Stimulated activated CD4-positive, alpha-beta T cell treated with anti-CD3 and anti-CD28 coated beads, Interleukin-1b, Interleukin-23, amount 100 ng/mL, for 1 hour (primary cell): ENCODE data around the gene TPRX1.
"Not testable (repeated sequence)": the region's sequence is repeated elsewhere in the genome, so short reads cannot be mapped to it uniquely, and the experiment has no call there.

Experiments
- DNase-seq, 2 donors: peaks; one replicate each; pipeline ENCODE4 v3.0.0-alpha.2; 2020; ENCODE audit warnings: low read depth in 2 of 2

Gene TPRX1

GRCh38 chr19:47766670-47767069, 37.7 kb downstream of the TPRX1 start:
- DNase-seq, result no peak

GRCh38 chr19:47766359-47766620, 38.1 kb downstream of the TPRX1 start:
- no peak for DNase-seq

GRCh38 chr19:47765523-47766358, 38.6 kb downstream of the TPRX1 start:
- no peak for DNase-seq

- DNase-seq, result not testable (repeated sequence)
Measured at GRCh38 chr19:47764705-47765104, 39.6 kb downstream of the TPRX1 start.

- DNase-seq, result no peak
Measured at GRCh38 chr19:47762615-47763308, 41.6 kb downstream of the TPRX1 start.

GRCh38 chr19:47762151-47762550, 42.2 kb downstream of the TPRX1 start:
- DNase-seq, result no peak

- DNase-seq, result no peak
Measured at GRCh38 chr19:47761566-47761965, 42.8 kb downstream of the TPRX1 start.

GRCh38 chr19:47760632-47760999, 43.7 kb downstream of the TPRX1 start:
- DNase-seq, result no peak

- DNase-seq, result no peak
Measured at GRCh38 chr19:47758443-47758804, 45.9 kb downstream of the TPRX1 start.

- DNase-seq, result no peak
Measured at GRCh38 chr19:47757617-47758442, 46.5 kb downstream of the TPRX1 start.

- DNase-seq, result no peak
Measured at GRCh38 chr19:47756953-47757608, 47.3 kb downstream of the TPRX1 start.

GRCh38 chr19:47756627-47756929, 47.8 kb downstream of the TPRX1 start:
- no peak for DNase-seq

GRCh38 chr19:47755762-47756626, 48.4 kb downstream of the TPRX1 start:
- no peak for DNase-seq

- DNase-seq, result no peak
Measured at GRCh38 chr19:47755065-47755761, 49.1 kb downstream of the TPRX1 start.

GRCh38 chr19:47754206-47755064, 49.9 kb downstream of the TPRX1 start:
- DNase-seq, result no peak

GRCh38 chr19:47752440-47753211, 51.7 kb downstream of the TPRX1 start:
- no peak for DNase-seq
